ENCODE measurements around the gene GLYR1.

The GLYR1 gene

DNA sequence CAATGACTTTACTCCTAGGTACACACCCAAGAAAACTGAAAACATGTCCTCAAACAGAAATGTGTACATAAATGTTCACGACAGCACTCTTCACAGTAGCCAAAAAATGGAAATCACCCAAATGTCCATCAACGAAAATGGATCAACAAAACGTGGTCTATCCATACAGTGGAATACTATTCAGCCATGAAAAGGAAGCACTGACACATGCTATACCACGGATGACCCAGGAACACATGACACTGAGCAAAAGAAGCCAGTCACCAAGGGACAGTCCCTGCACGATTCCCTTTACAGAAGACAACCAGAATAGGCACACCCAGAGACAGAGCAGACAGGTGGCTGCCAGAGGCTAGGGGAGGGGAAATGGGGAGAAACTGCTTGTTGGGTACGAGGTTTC lies 91.4 kb downstream of the GLYR1 start:
- TF ChIP-seq CTCF (IDR thresholded peaks at IDR 0.05; ENCODE audit: control extremely low read depth, extremely low read depth, low read depth, missing control alignments), result no peak
- CTCF ChIA-PET, result interaction anchor here (1.0 kb wide), 1 partner anchor 11 kb away, joined by 4 read pairs; no protein-coding TSS in a partner anchor

GRCh38 chr16:4754865-4755264 lies 92.2 kb downstream of the GLYR1 start:
- POLR2A ChIA-PET, result no interaction called here
- DNase-seq (ENCODE audit: extremely low spot score), result no peak
- TF ChIP-seq CTCF (IDR thresholded peaks at IDR 0.05; ENCODE audit: control extremely low read depth, extremely low read depth, low read depth, missing control alignments), result no peak
- CTCF ChIA-PET, result interaction anchor here (1.0 kb wide), 1 partner anchor 10 kb away, joined by 4 read pairs; no protein-coding TSS in a partner anchor

More for the DNA sequence above, 91.4 kb downstream of the GLYR1 start:
- POLR2A ChIA-PET, result no interaction called here
- no peak for DNase-seq (ENCODE audit: extremely low spot score)

DNA sequence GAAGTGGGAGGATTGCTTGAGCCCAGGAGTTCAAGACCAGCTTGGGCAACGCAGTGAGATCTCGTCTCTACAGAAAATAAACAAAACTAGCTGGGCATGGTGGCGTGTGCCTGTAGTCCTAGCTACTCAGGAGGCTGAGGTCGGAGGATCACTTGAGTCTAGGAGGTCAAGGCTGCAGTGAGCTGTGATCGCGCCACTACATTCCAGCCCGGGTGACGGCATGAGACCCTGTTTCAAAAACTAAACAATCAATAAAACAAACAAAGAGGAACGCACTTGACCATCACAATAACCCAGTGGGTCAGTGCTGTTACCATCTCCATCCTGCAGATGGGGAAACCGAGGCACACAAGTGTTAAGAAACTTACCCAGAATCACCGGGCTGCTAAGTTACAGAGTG lies 93.9 kb downstream of the GLYR1 start:
- ChIA-PET CTCF (no interaction called here), POLR2A (no interaction called here)
- no peak for TF ChIP-seq CTCF (IDR thresholded peaks at IDR 0.05; ENCODE audit: control extremely low read depth, extremely low read depth, low read depth, missing control alignments)
- no peak for DNase-seq (ENCODE audit: extremely low spot score)
